Smooth muscle cell (in vitro differentiated cells): ENCODE measurements around the gene SLC1A7. TPM values are rescaled to one million over a fixed set of nuclear protein-coding genes. Genes with fewer than 3 reads are reported as not detected.

Experiments
- DNase-seq: peaks from one replicate; lab custom pipeline; 2025; ENCODE audit not compliant: unreplicated experiment; lab: John Stamatoyannopoulos, UW
- H2AFZ ChIP-seq: fragments of 200-600 bp; sonication (generic); 2 replicates; pipeline ENCODE4 v1.6.0; 2016; ENCODE audit warnings: antibody characterized with exemption, low read depth, mild to moderate bottlenecking
- H3F3A ChIP-seq: fragments of 200-600 bp; sonication (generic); 2 replicates; pipeline ENCODE4 v1.6.0; 2017; ENCODE audit warnings: antibody characterized with exemption, low read depth
- H3K27ac ChIP-seq: fragments of 200-600 bp; sonication (generic); 2 replicates; pipeline ENCODE4 v1.5.1; 2016; ENCODE audit warnings: low read depth, mild to moderate bottlenecking
- H3K27me3 ChIP-seq: fragments of 200-600 bp; sonication (generic); 2 replicates; pipeline ENCODE4 v1.6.1; 2016; ENCODE audit warnings: low read depth, mild to moderate bottlenecking
- H3K36me3 ChIP-seq: fragments of 200-600 bp; sonication (generic); 2 replicates; pipeline ENCODE4 v1.5.1; 2016; ENCODE audit warnings: low read depth
- H3K4me1 ChIP-seq: fragments of 200-600 bp; sonication (generic); 2 replicates; pipeline ENCODE4 v1.5.1; 2016; ENCODE audit warnings: low read depth
- H3K4me2 ChIP-seq: fragments of 200-600 bp; sonication (generic); 2 replicates; pipeline ENCODE4 v1.6.0; 2016; ENCODE audit warnings: mild to moderate bottlenecking
- H3K4me3 ChIP-seq: fragments of 200-600 bp; sonication (generic); 2 replicates; pipeline ENCODE4 v1.5.1; 2016; ENCODE audit warnings: mild to moderate bottlenecking
- H3K79me2 ChIP-seq: fragments of 200-600 bp; sonication (generic); 2 replicates; pipeline ENCODE4 v1.6.0; 2016; ENCODE audit warnings: low read depth, mild to moderate bottlenecking
- H3K9ac ChIP-seq: fragments of 200-600 bp; sonication (generic); 2 replicates; pipeline ENCODE4 v1.6.0; 2016; ENCODE audit warnings: low read depth
- H3K9me3 ChIP-seq: fragments of 200-600 bp; sonication (generic); replicated peaks from 2 replicates; pipeline ENCODE4 v1.5.1; 2016; ENCODE audit warnings: low read depth
- H4K20me1 ChIP-seq: fragments of 200-600 bp; sonication (generic); 2 replicates; pipeline ENCODE4 v1.6.0; 2016; ENCODE audit warnings: low read depth
- CTCF ChIP-seq: fragments of 200-600 bp; sonication (generic); IDR thresholded peaks from 2 replicates; pipeline ENCODE4 v1.5.1; 2017; ENCODE audit warnings: borderline replicate concordance, mild to moderate bottlenecking, antibody characterized with exemption; ENCODE audit not compliant: insufficient read depth, poor library complexity, severe bottlenecking
- WGBS: methylation state at CpG from one replicate; pipeline ENCODE4 v1.1.7; 2016; ENCODE audit warnings: low lambda C conversion rate; 5-methylcytosine and 5-hydroxymethylcytosine counted together
- polyA plus RNA-seq: library from polyadenylated mRNA; unstranded; fragments of >200 nt; fragmentation: Nextera tagmentation; extraction: Ambion mirVana; gene quantifications from 2 replicates; pipeline ENCODE4 v1.2.1, GENCODE V29; 2016
- total RNA-seq: library from RNA; depleted of rRNA; stranded (reverse); fragments of >200 nt; gene quantifications from 2 replicates; pipeline ENCODE4 v1.2.3, GENCODE V29; 2014

Gene SLC1A7
- total and polyA plus RNA-seq, 2 experiments from 2014 or later = 0.05 TPM; not detected in 1

- H3K27me3 ChIP-seq = no peaks in the 10 kb centered on the region
- no peaks in the 10 kb centered on the region for H3K36me3 ChIP-seq
- H3K4me1 ChIP-seq = no peaks in the 10 kb centered on the region
- H3K27ac ChIP-seq = no peak overlapping the region
- no peak overlapping the region for H2AFZ ChIP-seq
- H3K79me2 ChIP-seq = no peaks in the 10 kb centered on the region
- 77% methylated on average over 10 of the region's 10 CpGs for WGBS
- H3K4me2 ChIP-seq = no peak overlapping the region
- H3K9me3 ChIP-seq = no peaks in the 10 kb centered on the region
- DNase-seq = no peak
- H3K9ac ChIP-seq = no peak overlapping the region
- H4K20me1 ChIP-seq = no peaks in the 10 kb centered on the region
- TF ChIP-seq CTCF = no peak
- no peak overlapping the region for H3K4me3 ChIP-seq
- no peaks in the 10 kb centered on the region for H3F3A ChIP-seq
Observed at GRCh38 chr1:53125623-53126360, 16.6 kb downstream of the SLC1A7 start.

GRCh38 chr1:53125122-53125521, 17.3 kb downstream of the SLC1A7 start:
- H3K27ac ChIP-seq = no peak overlapping the region
- 86% methylated on average over 6 of the region's 6 CpGs for WGBS
- DNase-seq = no peak

GRCh38 chr1:53123453-53124140, 18.8 kb downstream of the SLC1A7 start:
- H3K36me3 ChIP-seq = no peaks in the 10 kb centered on the region
- no peak for DNase-seq
- no peaks in the 10 kb centered on the region for H3K9me3 ChIP-seq
- 92% methylated on average over 18 of the region's 19 CpGs for WGBS
- H3K4me2 ChIP-seq = no peak overlapping the region
- peaks cover 6% of the 10 kb centered on the region for H3K4me1 ChIP-seq
- H3F3A ChIP-seq = no peaks in the 10 kb centered on the region
- no peak overlapping the region for H3K27ac ChIP-seq
- no peak overlapping the region for H3K9ac ChIP-seq
- no peaks in the 10 kb centered on the region for H4K20me1 ChIP-seq
- H3K79me2 ChIP-seq = no peaks in the 10 kb centered on the region
- no peak overlapping the region for H2AFZ ChIP-seq
- H3K4me3 ChIP-seq = no peak overlapping the region
- no peak for TF ChIP-seq CTCF
- H3K27me3 ChIP-seq = peaks cover 2% of the 10 kb centered on the region

More at GRCh38 chr1:53125122-53125521, 17.3 kb downstream of the SLC1A7 start:
- Histone ChIP-seq H3K9me3 (no peaks in the 10 kb centered on the region), H4K20me1 (no peaks in the 10 kb centered on the region), H3K4me3 (no peak overlapping the region), H3F3A (no peaks in the 10 kb centered on the region), H3K4me2 (no peak overlapping the region), H3K9ac (no peak overlapping the region), H3K27me3 (no peaks in the 10 kb centered on the region), H3K79me2 (no peaks in the 10 kb centered on the region), H2AFZ (no peak overlapping the region), H3K36me3 (no peaks in the 10 kb centered on the region), H3K4me1 (no peaks in the 10 kb centered on the region)
- TF ChIP-seq CTCF = no peak
